ENCODE results near the gene FGF22. TPM values are rescaled to one million over a fixed set of nuclear protein-coding genes. Genes with fewer than 3 reads are reported as not detected.

The FGF22 gene
- total RNA-seq, 1 donor from 2014 or later: under 0.01 TPM

- FAIRE-seq: no peak
Observed at GRCh38 chr19:638906-639252, 800 bp upstream of the FGF22 start.

DNA sequence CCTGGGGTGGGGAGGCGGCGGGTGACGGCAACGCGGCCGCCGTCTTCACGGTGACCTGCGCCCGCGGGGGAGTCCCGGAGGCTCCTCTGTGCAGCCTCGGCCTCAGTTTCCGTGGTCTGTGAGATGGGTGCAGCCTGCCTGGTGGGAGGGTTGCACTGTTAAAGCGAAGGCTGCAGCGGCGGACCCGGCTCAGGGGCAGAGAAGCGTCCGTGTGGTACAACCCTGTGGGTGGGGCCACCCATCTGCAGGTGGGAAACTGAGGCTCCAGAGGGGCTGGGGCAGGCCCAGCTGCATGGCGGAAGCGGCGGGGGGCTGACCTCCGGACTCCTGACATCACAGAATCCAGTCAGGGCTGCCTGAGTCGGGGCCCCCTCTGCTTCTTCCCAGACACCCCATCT is 481 bp downstream of the FGF22 start:
- no peak for FAIRE-seq

More at GRCh38 chr19:638906-639252, 800 bp upstream of the FGF22 start:
- no peak for DNase-seq (ENCODE audit: low spot score in 2 of 2)

GRCh38 chr19:640606-641189 is 1.0 kb downstream of the FGF22 start:
- no peak for DNase-seq (ENCODE audit: low spot score in 2 of 2)
- FAIRE-seq: no peak

More for the DNA sequence above, 481 bp downstream of the FGF22 start:
- no peak for DNase-seq (ENCODE audit: low spot score in 2 of 2)

- FAIRE-seq: no peak
Observed at GRCh38 chr19:641702-642101, 2.0 kb downstream of the FGF22 start.

GRCh38 chr19:642767-643727 is 3.4 kb downstream of the FGF22 start:
- FAIRE-seq (no peak), DNase-seq (ENCODE audit: low spot score in 2 of 2) (no peak)

More at GRCh38 chr19:641702-642101, 2.0 kb downstream of the FGF22 start:
- DNase-seq (ENCODE audit: low spot score in 2 of 2): no peak

GRCh38 chr19:643736-644135 is 4.1 kb downstream of the FGF22 start:
- FAIRE-seq: no peak
- DNase-seq (ENCODE audit: low spot score in 2 of 2): no peak

DNA sequence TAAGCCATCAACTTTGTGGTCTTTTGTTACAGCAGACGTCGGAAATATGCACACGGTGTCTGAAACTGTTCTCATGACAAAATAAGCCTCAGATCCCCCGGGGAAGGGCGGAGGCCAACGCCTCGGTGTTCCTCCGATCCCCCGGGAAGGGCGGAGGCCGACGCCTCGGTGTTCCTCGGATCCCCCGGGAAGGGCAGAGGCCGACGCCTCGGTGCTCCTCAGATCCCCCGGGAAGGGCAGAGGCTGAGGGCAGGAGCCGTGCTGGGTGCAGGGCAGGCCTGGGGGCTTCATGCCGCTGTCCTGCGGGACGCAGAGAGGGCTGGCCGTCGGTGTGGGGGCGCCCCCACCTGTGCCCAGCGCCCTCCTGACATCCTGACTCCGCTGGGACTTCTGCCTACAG is 4.7 kb downstream of the FGF22 start:
- FAIRE-seq (no peak), DNase-seq (ENCODE audit: low spot score in 2 of 2) (no peak)

- DNase-seq (ENCODE audit: low spot score in 2 of 2) (no peak), FAIRE-seq (no peak)
Observed at GRCh38 chr19:644789-645188, 5.1 kb downstream of the FGF22 start.

DNA sequence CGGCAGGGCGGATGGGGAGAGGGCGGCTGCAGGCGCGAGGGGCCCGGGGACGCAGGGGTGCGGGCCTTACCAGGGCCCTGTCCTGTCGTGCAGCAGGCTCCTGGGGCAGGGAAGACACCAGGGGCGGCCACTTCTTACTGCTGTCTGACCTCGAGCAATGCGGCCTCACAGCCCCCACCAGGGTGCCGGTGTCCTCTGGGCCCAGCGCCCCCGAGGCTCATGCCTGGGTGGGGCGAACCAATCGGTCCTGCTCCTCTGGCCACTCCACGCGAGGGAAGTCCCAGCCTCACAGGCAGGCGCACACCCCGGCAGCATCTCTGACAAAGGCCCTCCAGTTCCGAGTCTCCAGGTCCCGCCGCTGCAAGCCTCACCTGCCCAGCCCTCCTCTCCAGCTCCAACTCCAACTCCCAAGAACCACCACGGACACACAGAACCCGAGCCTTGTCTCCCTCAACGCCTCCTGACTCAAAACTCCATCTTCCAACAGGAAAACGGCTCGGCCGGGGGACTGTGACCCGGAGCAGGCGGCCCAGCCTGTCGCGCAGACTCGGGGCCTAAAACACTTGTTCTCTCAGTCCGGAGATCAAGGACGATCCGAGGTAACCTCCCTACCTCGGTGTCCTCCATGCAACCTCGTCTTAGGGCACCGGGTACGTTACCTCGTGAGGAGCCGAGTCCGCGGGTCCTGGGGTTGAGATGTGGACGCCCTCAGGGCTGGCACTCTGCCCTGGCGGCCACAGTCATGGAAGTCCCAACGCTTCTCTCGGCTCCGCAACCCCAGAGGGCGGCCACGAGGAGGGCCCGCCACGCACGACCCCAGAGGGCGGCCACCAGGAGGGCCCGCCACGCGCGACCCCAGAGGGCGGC is 6.5 kb downstream of the FGF22 start:
- no peak for DNase-seq (ENCODE audit: low spot score in 2 of 2)
- no peak for FAIRE-seq

- FAIRE-seq (no peak), DNase-seq (ENCODE audit: low spot score in 2 of 2) (no peak)
Observed at GRCh38 chr19:646779-647565, 7.3 kb downstream of the FGF22 start.

- FAIRE-seq (no peak), DNase-seq (ENCODE audit: low spot score in 2 of 2) (no peak)
Observed at GRCh38 chr19:647566-648284, 8.0 kb downstream of the FGF22 start.

- FAIRE-seq (no peak), DNase-seq (ENCODE audit: low spot score in 2 of 2) (no peak)
Observed at GRCh38 chr19:648305-648704, 8.6 kb downstream of the FGF22 start.

DNA sequence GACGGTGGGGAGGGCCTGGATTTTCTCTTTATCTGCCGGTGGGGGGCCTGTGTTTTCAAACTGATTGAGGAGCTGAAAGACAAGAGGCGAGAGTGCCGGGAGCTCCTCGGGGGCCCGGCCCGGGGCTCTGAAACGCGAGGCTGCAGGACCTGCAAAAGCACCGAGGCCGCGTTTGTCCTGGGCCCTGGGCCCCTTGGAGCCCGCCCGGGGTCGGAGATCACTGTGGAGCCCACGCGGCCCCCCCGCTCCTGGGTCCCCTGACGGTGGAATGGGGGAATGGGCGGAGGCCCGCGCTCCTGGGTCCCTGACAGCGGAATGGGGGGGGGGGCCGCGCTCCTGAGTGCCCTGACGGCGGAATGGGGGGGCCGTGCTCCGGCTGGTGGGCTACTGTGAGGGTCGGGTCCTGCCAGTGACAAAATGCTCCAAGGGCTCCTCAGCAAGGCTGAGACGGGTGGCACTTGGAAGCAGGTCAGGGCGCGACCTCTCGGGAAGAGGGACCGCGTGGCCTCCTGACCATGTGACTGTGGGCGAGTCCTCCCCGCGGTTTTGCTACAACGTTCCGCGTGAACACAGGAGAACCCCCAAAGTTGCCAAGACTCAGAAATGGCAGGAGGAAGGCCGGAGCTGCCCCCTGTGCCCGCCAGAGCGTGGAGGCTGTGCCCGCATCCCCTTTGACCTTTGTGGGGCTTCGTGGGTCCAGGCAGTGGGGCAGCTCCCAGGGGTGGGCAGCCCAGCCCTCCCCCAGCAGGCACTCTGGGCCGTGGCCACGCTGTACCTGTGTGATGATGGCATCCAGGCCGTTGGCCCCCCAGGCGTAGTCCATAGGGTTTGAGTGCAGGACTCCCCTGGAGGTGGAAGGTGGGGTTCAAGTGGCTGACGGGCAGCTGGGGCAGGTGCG is 9.5 kb downstream of the FGF22 start:
- DNase-seq (ENCODE audit: low spot score in 2 of 2) (no peak), FAIRE-seq (no peak)

- FAIRE-seq (no peak), DNase-seq (ENCODE audit: low spot score in 2 of 2) (no peak)
Observed at GRCh38 chr19:650121-650520, 10.4 kb downstream of the FGF22 start.

- FAIRE-seq (no peak), DNase-seq (ENCODE audit: low spot score in 2 of 2) (no peak)
Observed at GRCh38 chr19:651114-651818, 11.6 kb downstream of the FGF22 start.

- DNase-seq (ENCODE audit: low spot score in 2 of 2) (no peak), FAIRE-seq (no peak)
Observed at GRCh38 chr19:651991-652390, 12.3 kb downstream of the FGF22 start.

DNA sequence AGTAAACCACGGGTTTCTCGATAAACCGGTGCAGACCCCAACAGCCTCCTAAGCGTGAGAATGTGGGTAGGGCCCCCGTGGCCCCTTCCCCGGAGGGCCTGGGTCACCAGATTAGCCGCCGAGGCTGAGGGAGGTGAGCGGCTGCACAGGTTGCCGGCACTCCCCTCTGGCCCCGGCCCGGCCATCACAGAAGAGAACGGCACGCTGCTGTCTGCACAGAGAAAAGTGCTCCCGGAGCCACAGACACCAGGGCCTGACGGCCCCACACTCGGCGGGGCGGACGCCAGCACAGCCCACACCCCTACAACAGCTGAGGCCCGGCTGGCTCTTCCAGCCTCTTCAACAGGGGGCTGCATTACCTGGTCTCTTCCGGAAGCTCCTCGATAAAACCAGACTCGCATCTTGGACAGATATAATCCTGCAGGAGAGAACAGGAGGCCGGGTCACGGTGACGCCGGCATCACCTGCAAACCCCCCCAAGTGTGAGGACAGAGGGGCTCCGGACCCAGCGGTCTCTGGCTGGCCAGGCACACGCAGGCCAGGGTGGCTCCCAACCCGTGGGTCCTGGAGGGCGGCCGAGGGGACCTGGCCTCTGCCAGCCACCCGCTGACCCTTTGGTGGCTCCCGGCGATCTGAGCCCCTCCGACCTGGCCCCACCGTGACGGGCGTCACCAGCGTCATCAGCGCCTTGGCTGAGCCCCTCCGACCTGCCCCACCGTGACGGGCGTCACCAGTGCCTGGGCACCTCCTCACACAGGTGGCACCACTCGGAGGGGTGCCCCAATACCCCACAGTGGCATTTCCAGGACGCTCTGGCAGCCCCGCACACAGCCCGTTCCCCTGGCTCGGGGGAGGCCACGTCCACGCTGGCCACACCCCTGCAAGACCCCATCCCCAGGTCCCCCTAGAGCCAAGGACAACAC is 13.0 kb downstream of the FGF22 start:
- FAIRE-seq (no peak), DNase-seq (ENCODE audit: low spot score in 2 of 2) (no peak)

Data from frontal cortex (tissue), 4 donors.